IMR-90 (cell line): ENCODE measurements around the gene DBNDD1. TPM values are rescaled to one million over a fixed set of nuclear protein-coding genes. Genes with fewer than 3 reads are reported as not detected.

ENCODE experiments used
- ATAC-seq: fragments of 200-7000 bp; cut with Tn5 transposase; 2 replicates; pipeline ENCODE4 v1.9.1; 2020; ENCODE audit warnings: low read depth, mild to moderate bottlenecking, moderate library complexity
- BruUV-seq: library from RNA; stranded (reverse); fragments of 400-500 nt; replicated peaks from 2 replicates; lab custom pipeline; 2021; lab: Mats Ljungman, UMichigan
- CTCF ChIA-PET: fragments of 300-600 bp; formaldehyde crosslinking; extraction: SDS; loops from one replicate; lab custom pipeline; 2021; ENCODE audit warnings: antibody characterized with exemption; lab: Yijun Ruan, JAX
- POLR2A ChIA-PET: fragments of 300-600 bp; sonication (Branson Sonifier 250); formaldehyde crosslinking; loops from one replicate; lab custom pipeline; 2022; ENCODE audit warnings: antibody characterized with exemption; ENCODE audit not compliant: unreplicated experiment; lab: Charles Lee
- DNase-seq: peaks from one replicate; pipeline ENCODE4 v3.0.0; 2013
- H2AFZ ChIP-seq: replicated peaks from 2 replicates; pipeline ENCODE3; 2013; ENCODE audit warnings: low read length, mild to moderate bottlenecking; ENCODE audit not compliant: poor library complexity
- H2AK5ac ChIP-seq: 2 replicates; pipeline ENCODE4 v1.6.1; 2013; ENCODE audit warnings: low read depth, low read length, inconsistent platforms
- H2AK9ac ChIP-seq: replicated peaks from 2 replicates; pipeline ENCODE3; 2013; ENCODE audit warnings: mild to moderate bottlenecking, low read depth, low read length, moderate library complexity; ENCODE audit not compliant: poor library complexity
- H2BK120ac ChIP-seq: 2 replicates; pipeline ENCODE4 v1.6.1; 2013; ENCODE audit warnings: low read depth, low read length, inconsistent platforms
- H2BK15ac ChIP-seq: 3 replicates; pipeline ENCODE4 v1.6.1; 2013; ENCODE audit warnings: low read depth, low read length, inconsistent platforms
- H2BK20ac ChIP-seq: 2 replicates; pipeline ENCODE4 v1.6.1; 2013; ENCODE audit warnings: low read depth, mild to moderate bottlenecking, inconsistent platforms, low read length, moderate library complexity
- H2BK5ac ChIP-seq: 2 replicates; pipeline ENCODE4 v1.6.1; 2013; ENCODE audit warnings: mild to moderate bottlenecking, low read depth, low read length, inconsistent platforms; ENCODE audit not compliant: poor library complexity, severe bottlenecking
- H3K14ac ChIP-seq: replicated peaks from 2 replicates; pipeline ENCODE4 v1.6.1; 2013; ENCODE audit warnings: low read depth, low read length, inconsistent platforms
- H3K18ac ChIP-seq: 2 replicates; pipeline ENCODE4 v1.6.1; 2013; ENCODE audit warnings: low read depth, low read length, control low read depth
- H3K23ac ChIP-seq: 2 replicates; pipeline ENCODE4 v1.6.1; 2013; ENCODE audit warnings: low read depth, low read length, inconsistent platforms
- H3K27ac ChIP-seq: 2 replicates; pipeline ENCODE4 v1.5.1; 2013; ENCODE audit warnings: mild to moderate bottlenecking, control low read depth, low read length; ENCODE audit not compliant: insufficient read depth
- H3K27me3 ChIP-seq: 2 replicates; pipeline ENCODE4 v1.6.1; 2013; ENCODE audit warnings: low read length; ENCODE audit not compliant: control insufficient read depth, insufficient read depth
- H3K36me3 ChIP-seq: 2 replicates; pipeline ENCODE4 v1.6.1; 2013; ENCODE audit warnings: low read length, mixed read lengths; ENCODE audit not compliant: control insufficient read depth, insufficient read depth
- H3K4ac ChIP-seq: 2 replicates; pipeline ENCODE4 v1.6.1; 2013; ENCODE audit warnings: low read depth, low read length, inconsistent platforms
- H3K4me1 ChIP-seq: 2 replicates; pipeline ENCODE4 v1.6.1; 2013; ENCODE audit warnings: low read length, mixed read lengths; ENCODE audit not compliant: control insufficient read depth, insufficient read depth
- H3K4me2 ChIP-seq: 2 replicates; pipeline ENCODE4 v1.6.1; 2013; ENCODE audit warnings: low read depth, mild to moderate bottlenecking, control low read depth, low read length, moderate library complexity
- H3K4me3 ChIP-seq: 2 replicates; pipeline ENCODE4 v1.5.1; 2013; ENCODE audit warnings: low read depth, mild to moderate bottlenecking, control low read depth, low read length, moderate library complexity; ENCODE audit not compliant: insufficient read depth
- H3K56ac ChIP-seq: 2 replicates; pipeline ENCODE4 v1.6.1; 2013; ENCODE audit warnings: low read length, inconsistent platforms; ENCODE audit not compliant: insufficient read depth; ENCODE audit errors: extremely low read depth
- H3K79me1 ChIP-seq, 2 experiments: 2 replicates each; pipeline ENCODE4 v1.6.1; 2013; ENCODE audit warnings: low read length in 2 of 2, inconsistent platforms in 1 of 2, low read depth in 1 of 2
- H3K9ac ChIP-seq: 2 replicates; pipeline ENCODE4 v1.6.1; 2013; ENCODE audit warnings: low read depth, low read length, control low read depth
- H3K9me1 ChIP-seq: 2 replicates; pipeline ENCODE4 v1.6.1; 2013; ENCODE audit warnings: low read length, inconsistent platforms; ENCODE audit not compliant: insufficient read depth
- H3K9me3 ChIP-seq: 2 replicates; pipeline ENCODE4 v1.6.1; 2013; ENCODE audit warnings: low read length; ENCODE audit not compliant: control insufficient read depth, insufficient read depth
- H4K20me1 ChIP-seq: 2 replicates; pipeline ENCODE4 v1.6.1; 2013; ENCODE audit warnings: low read length, inconsistent platforms; ENCODE audit not compliant: insufficient read depth
- H4K5ac ChIP-seq: 2 replicates; pipeline ENCODE4 v1.6.1; 2013; ENCODE audit warnings: mild to moderate bottlenecking, low read depth, low read length, control low read depth
- H4K8ac ChIP-seq, 2 experiments: 2 replicates each; pipeline ENCODE4 v1.6.1; 2013; ENCODE audit warnings: low read depth in 2 of 2, low read length in 2 of 2, control low read depth in 1 of 2, inconsistent platforms in 1 of 2
- H4K91ac ChIP-seq: 2 replicates; pipeline ENCODE4 v1.6.1; 2013; ENCODE audit warnings: low read depth, low read length, inconsistent platforms; ENCODE audit not compliant: insufficient read depth
- CTCF ChIP-seq: conservative IDR thresholded peaks from 2 replicates; pipeline ENCODE4 v1.5.1; 2012; ENCODE audit warnings: mild to moderate bottlenecking, low read depth, low read length, improper control_type of control experiment
- MAZ ChIP-seq: IDR thresholded peaks from 2 replicates; pipeline ENCODE4 v1.6.1; 2012; ENCODE audit warnings: low read depth, mild to moderate bottlenecking, low read length, improper control_type of control experiment, moderate library complexity, borderline replicate concordance
- MXI1 ChIP-seq: IDR thresholded peaks from 2 replicates; pipeline ENCODE4 v1.6.1; 2012; ENCODE audit warnings: low read depth, mild to moderate bottlenecking, low read length, moderate library complexity, borderline replicate concordance
- NFE2L2 ChIP-seq: fragments of 150-350 bp; IDR thresholded peaks from 2 replicates; pipeline ENCODE4 v1.6.1; 2016; ENCODE audit warnings: low read depth, mild to moderate bottlenecking, low read length
- POLR2A ChIP-seq: IDR thresholded peaks from 2 replicates; pipeline ENCODE4 v1.6.1; 2012; ENCODE audit warnings: mild to moderate bottlenecking, low read depth, low read length
- RAD21 ChIP-seq: IDR thresholded peaks from 2 replicates; pipeline ENCODE4 v1.6.1; 2012; ENCODE audit warnings: low read length, improper control_type of control experiment
- RCOR1 ChIP-seq: IDR thresholded peaks from 2 replicates; pipeline ENCODE4 v1.6.1; 2012; ENCODE audit warnings: mild to moderate bottlenecking, low read length, improper control_type of control experiment; ENCODE audit not compliant: insufficient replicate concordance
- SMC3 ChIP-seq: fragments of 150-350 bp; IDR thresholded peaks from 2 replicates; pipeline ENCODE4 v1.6.1; 2016; ENCODE audit warnings: low read depth, mild to moderate bottlenecking, antibody characterized with exemption, low read length, moderate library complexity
- USF2 ChIP-seq: fragments of 150-350 bp; IDR thresholded peaks from 2 replicates; pipeline ENCODE4 v1.6.1; 2017; ENCODE audit warnings: mild to moderate bottlenecking, antibody characterized with exemption, low read length, low read depth
- WGBS, 2 experiments: methylation state at CpG; one replicate each; pipeline versions ENCODE4 v1.1.5 to v1.1.7; 2013; ENCODE audit warnings: missing lambda C conversion rate in 2 of 2; ENCODE audit not compliant: insufficient read length in 1 of 2; ENCODE audit errors: extremely low coverage in 2 of 2; 5-methylcytosine and 5-hydroxymethylcytosine counted together
- dilution Hi-C: fragments of 300-500 bp; cut with HindIII; formaldehyde crosslinking; loops from one replicate; pipeline ENCODE4 v1.14.3; 2018; ENCODE audit warnings: low sequenced_read_pairs; ENCODE audit not compliant: unreplicated experiment
- in situ Hi-C: fragments of 300-500 bp; cut with MboI; formaldehyde crosslinking; loops from 3 replicates; pipeline ENCODE4 v1.14.3; 2019; ENCODE audit warnings: low sequenced_read_pairs, inconsistent platforms, mixed read lengths
- intact Hi-C: fragments of 100-400 bp; cut with micrococcal nuclease; formaldehyde crosslinking; loops from 2 replicates; pipeline ENCODE4 v1.10.0; 2022
- polyA plus RNA-seq, 3 experiments: library from polyadenylated mRNA; depleted of rRNA; stranded (reverse); fragments of >200 nt; gene quantifications; 2 replicates each; pipeline ENCODE4 v1.2.3, GENCODE V29; 2012; ENCODE audit warnings: low replicate concordance in 1 of 3
- total RNA-seq: library from RNA; depleted of rRNA; stranded (reverse); fragments of >200 nt; gene quantifications from 2 replicates; pipeline ENCODE4 v1.2.3, GENCODE V29; 2012

DBNDD1 gene
- total and polyA plus RNA-seq, 2 of the 4 experiments (the other 2 are of a cell fraction): 3.4 to 23.0 TPM

GRCh38 chr16:89994389-89994720 lies 24.9 kb downstream of the DBNDD1 start:
- Histone ChIP-seq H3K14ac (no peak overlapping the region), H4K91ac (no peak overlapping the region), H3K9me1 (0 out of 2 replicates have a peak, but pooled peaks cover 3% of the 10 kb centered on the region), H3K36me3 (peaks cover 46% of the 10 kb centered on the region), H3K27ac (peak overlapping the region; percentile 83; the same call in 1 of the 2 replicates), H3K56ac (no peak overlapping the region), H3K4me3 (no peak overlapping the region), H2BK120ac (no peak overlapping the region), H2BK20ac (no peak overlapping the region), H3K18ac (peak overlapping the region; percentile 46; the same call in 1 of the 2 replicates), H3K4me2 (no peak overlapping the region), H3K79me1 (peaks cover 9 to 22% of the 10 kb centered on the region in 2 experiments; a peak in 3 of 4 replicates), H2BK5ac (peak overlapping the region; percentile 95), H3K9ac (no peak overlapping the region), H2AFZ (peak overlapping the region; percentile 59), H4K5ac (no peak overlapping the region), H2BK15ac (no peak overlapping the region), H2AK5ac (peak overlapping the region; percentile 5; the same call in 1 of the 2 replicates), H2AK9ac (no peak overlapping the region), H3K4me1 (no peaks in the 10 kb centered on the region), H3K9me3 (peaks cover 21% of the 10 kb centered on the region), H4K20me1 (peaks cover 28% of the 10 kb centered on the region), H3K4ac (0 out of 2 replicates have a peak overlapping the region, but pooled peaks have one; percentile 20), H3K27me3 (no peaks in the 10 kb centered on the region), H3K23ac (no peak overlapping the region), H4K8ac (no peak overlapping the region)
- ATAC-seq (no peak), DNase-seq (no peak)
- CTCF ChIA-PET: no interaction called here
- in situ Hi-C loops: no loop called here
- 81% methylated on average over 5 of the region's 7 CpGs; no CpG with 5 or more reads in 1 of the 2 experiments for WGBS, 2 experiments
- intact Hi-C loops: no loop called here
- POLR2A ChIA-PET: no interaction called here
- TF ChIP-seq USF2 (no peak), RCOR1 (no peak), SMC3 (no peak), MXI1 (no peak), POLR2A (no peak), NFE2L2 (no peak), MAZ (no peak), CTCF (no peak), RAD21 (no peak)
- dilution Hi-C loops: no loop called here
- BruUV-seq: no TSS peak
